ENCODE results near the gene LIF.

The LIF gene

GRCh38 chr22:30190574-30190973 is 56.0 kb downstream of the LIF start:
- DNase-seq (ENCODE audit: low read depth, low spot score), result no peak
